GM18505 (cell line): ENCODE results near the gene KIAA1217.

ENCODE experiments used
- ATAC-seq: cut with Tn5 transposase; IDR thresholded peaks from one replicate; pipeline ENCODE4 v1.9.1; 2021; ENCODE audit not compliant: unreplicated experiment
- POLR2A ChIP-seq: IDR thresholded peaks from 4 replicates; pipeline ENCODE4 v1.6.1; 2011; ENCODE audit warnings: borderline replicate concordance; ENCODE audit not compliant: insufficient read depth, insufficient read length; ENCODE audit errors: extremely low read depth

KIAA1217 gene

GRCh38 chr10:24351961-24352360 is 143.0 kb downstream of the KIAA1217 start:
- no peak for TF ChIP-seq POLR2A
- no peak for ATAC-seq

DNA sequence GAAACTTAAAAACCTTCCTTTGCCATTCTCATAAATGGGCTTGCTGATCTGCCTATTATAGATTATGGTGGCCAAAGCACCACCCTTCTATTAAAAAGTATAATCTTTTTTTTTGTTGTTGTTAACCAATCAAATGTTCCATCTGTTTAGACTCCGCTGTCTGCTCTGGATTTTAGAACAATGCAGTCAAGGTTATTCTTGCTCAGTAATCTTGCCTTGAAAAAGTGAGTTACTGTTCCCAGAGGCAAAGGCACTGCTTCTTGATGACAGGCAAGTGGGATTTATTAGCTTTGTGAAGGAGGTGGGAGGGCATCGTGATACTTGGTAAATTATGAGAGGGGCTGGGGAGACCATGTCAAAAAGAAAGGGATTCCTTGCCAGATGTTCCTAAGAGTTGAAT is 143.5 kb downstream of the KIAA1217 start:
- TF ChIP-seq POLR2A = no peak
- ATAC-seq = no peak

DNA sequence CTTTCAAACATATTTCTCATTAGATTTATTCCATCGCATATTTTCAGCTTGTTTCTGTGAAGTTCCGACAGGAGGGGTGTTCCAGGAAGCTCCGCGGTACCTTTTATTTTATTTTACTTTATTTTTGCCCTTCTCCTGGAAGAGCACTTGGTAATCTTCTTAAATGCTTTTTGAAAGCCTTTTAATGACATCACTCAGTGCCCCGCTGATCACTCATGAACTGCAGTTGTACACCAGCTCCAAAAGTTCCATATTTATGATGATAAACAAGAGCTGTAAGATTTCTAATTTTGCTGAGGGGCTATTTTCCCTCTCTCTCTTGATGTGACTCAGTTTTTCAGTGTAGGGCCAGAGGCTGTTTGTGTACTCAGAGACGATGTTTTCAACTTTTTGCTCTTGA is 144.4 kb downstream of the KIAA1217 start:
- no peak for ATAC-seq
- TF ChIP-seq POLR2A = no peak

GRCh38 chr10:24355056-24355688 is 146.2 kb downstream of the KIAA1217 start:
- no peak for TF ChIP-seq POLR2A
- ATAC-seq = no peak

DNA sequence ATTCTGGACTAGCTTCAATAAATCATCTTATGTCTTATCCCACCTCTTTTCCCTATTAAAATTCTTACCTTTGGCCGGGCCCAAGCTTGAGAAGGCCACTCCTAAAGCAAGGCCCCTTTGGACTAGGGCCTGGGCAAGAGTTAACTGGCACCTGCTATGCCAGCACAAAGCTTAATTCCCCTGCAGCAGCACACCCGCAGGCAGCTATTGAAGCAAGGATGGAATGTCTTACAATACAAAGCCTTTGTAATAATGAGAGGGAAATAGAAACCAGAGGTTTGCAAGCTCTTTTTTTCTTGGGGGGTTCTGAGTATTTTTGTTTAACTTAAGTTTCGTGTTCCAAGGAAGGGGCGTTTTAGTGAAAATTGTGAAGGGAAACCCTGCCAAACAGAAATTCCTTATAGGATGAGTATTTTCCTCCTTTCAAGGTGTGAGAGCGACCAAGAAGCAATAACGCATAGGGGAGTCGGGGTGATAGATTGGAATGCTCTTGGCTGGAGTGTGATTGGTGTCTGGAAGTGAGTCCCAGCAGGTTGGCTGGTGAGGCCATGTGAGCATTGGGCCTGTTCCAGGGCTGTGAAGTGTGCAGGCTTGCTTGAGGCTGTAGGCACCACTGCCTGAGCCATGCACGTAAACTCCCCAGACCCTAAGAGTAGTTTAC is 148.5 kb downstream of the KIAA1217 start:
- TF ChIP-seq POLR2A = no peak
- ATAC-seq = no peak

DNA sequence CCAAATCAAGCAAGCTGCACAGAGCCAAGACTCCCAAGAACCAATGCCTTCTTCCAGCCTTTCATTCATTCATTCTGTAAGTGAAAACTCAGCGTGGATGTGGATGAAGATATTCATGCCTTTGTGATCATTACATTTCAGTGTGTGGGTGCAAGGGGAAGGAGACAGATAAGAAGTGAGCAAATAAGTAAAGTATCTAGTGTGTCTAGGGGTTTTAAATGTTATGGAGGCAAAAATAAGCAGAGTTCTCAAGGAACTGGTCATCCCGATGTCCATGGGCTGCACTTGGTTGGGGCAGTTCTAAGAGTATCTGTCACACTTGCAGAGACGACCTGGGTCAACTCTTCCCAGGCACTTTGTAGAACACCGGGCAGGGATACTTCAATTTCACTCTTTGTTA is 149.1 kb downstream of the KIAA1217 start:
- ATAC-seq = no peak
- TF ChIP-seq POLR2A = no peak

DNA sequence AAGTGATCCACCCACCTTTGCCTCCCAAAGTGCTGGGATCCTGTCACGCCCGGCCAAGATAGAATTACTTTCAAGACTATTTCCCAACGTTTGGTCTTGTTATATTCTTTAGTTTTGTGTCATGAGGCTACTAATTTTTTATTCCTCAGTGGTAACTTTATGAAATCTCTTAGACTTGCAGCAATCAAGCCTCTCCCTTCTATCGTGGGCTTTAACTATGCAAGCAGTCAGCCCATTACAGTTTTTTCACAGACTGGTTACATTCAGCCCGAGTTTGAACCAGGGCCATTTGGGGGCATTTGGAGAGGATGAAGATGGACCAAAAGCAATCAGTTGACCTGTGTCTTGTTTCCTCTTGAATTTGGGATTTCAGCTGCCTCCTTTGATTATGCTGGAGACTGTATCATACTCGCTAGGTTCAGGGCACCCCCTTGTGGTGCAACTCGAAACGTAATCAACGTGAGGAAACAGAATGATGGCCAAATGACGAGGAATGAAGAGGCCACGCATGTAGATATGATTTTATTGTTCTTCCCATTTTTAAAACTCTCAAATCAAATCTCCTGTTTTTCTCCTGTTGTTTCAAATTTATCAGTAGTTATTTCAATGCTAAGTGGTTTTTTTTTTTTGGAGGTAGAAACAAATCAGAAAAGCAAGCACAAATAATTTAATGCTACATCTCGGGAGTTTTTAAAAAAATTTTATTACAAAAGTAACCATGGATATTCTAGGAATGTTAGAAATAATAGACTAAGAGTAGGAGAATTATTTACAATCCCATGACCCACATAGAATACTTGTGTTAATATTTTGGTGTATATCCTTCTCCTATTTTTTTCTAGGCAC is 151.6 kb downstream of the KIAA1217 start:
- peak; percentile 59 for ATAC-seq
- no peak for TF ChIP-seq POLR2A

GRCh38 chr10:24363070-24363469 is 154.1 kb downstream of the KIAA1217 start:
- ATAC-seq = no peak
- TF ChIP-seq POLR2A = no peak

- no peak for TF ChIP-seq POLR2A
- ATAC-seq = no peak
These were observed 158.8 kb downstream of the KIAA1217 start for GRCh38 chr10:24367688-24368087.

DNA sequence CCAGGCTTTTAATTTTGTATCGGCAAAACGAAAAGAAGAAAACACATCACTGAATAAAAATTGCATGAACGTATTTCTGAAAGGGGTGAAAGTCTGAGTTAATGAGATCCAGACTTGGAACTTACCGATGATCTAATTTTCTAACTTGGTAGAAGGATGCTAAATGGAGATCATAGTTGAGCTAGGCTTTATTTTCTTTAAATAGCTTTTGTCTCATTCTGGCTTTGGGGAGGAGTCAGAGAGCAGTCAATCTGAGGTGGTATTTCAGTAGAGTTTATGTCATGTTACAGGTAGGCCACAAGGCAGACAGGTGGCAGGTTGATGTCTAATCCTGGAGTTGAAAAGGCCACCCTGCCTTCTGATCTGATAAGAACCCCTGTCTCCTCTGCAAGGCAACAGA is 161.9 kb downstream of the KIAA1217 start:
- TF ChIP-seq POLR2A = no peak
- ATAC-seq = no peak

- no peak for TF ChIP-seq POLR2A
- ATAC-seq = no peak
These were observed 162.5 kb downstream of the KIAA1217 start for GRCh38 chr10:24371396-24371795.

DNA sequence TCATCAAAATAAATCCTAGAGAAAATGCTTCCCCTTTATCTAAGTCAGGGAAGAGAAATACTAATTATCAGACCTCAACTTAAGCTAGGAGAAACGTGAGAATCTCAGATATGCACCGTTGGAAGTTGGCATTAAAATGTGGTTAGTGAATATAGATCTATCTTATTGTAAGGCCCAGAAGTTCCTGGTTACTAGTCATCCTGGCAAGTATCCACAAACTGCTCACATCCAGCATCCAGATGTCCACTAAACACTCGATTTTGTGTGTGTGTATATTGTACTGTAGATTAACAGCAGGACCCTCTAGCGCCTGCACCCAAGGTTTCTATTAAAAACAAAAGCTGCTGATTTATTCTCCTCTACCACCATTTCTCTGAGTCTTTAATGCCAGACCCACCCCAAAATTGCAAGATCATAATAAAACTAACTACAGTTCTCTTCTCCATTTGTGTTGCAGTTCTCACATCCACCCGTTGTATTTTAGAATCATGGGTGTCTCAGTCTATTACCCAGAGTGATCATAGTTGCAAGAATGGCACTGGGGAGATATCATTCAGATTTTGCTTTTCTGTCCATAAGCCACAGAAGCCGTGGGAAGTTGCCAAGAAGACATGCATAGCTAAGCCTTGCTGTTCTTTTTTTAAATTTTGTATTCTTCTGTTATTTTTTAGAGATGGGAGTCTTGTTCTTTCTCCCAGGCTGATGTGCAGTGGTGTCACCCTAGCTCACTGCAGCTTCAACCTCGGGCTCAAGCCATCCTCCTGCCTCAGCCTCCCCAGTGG is 165.4 kb downstream of the KIAA1217 start:
- TF ChIP-seq POLR2A = no peak
- ATAC-seq = no peak

DNA sequence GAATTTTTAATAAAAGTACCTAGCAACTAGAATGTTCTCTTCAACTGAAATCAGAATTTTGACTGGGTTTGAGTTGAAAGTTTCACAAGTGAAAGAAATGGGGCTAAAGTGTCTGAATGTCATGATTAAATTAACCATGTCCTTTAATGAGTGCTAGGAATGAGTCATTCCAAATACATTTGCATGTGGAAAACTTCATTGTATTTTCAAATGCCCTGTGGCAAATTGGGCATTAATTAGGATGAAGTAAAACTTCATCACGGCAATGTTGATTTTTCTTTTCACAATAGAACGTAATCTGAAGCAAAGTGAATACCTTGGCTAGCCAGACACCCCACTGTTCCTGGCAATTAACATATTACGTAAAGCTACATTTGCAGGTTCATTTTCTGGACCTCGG is 166.6 kb downstream of the KIAA1217 start:
- ATAC-seq = no peak
- TF ChIP-seq POLR2A = no peak
